ENCODE results near the gene KRTAP4-7. TPM values are rescaled to one million over a fixed set of nuclear protein-coding genes. Genes with fewer than 3 reads are reported as not detected.
"Not testable (repeated sequence)": the region's sequence is repeated elsewhere in the genome, so short reads cannot be mapped to it uniquely, and the experiment has no call there.

KRTAP4-7 gene
- polyA plus RNA-seq, 4 donors, result not detected

DNA sequence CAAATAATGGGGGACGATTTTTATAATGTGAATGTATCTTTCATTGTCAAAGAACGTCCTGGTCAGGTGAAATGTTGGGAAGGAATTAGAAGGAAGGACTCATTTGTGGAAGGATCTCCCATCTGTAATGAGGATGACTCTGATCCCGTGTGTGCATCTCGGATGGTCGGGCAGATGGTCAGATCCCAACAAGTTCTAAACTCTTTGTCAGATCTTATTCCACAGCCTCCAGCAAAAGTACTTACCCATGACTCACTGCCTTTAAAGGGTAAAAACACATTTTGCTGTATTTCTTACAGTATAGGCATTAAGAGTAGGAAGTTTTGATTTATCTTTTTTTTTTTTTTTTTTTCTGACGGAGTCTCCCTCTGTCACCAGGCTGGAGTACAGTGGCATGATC lies 14.5 kb downstream of the KRTAP4-7 start:
- peaks cover 0 to 6% (median 2%) of the 10 kb centered on the region in 3 donors for H3K27me3 ChIP-seq (ENCODE audit: control insufficient read depth in 3 of 3, insufficient read depth in 3 of 3, low read length in 3 of 3)
- no peak for FAIRE-seq
- H3K27ac ChIP-seq (ENCODE audit: low read depth in 1 of 3, low read length in 2 of 3), result no peak overlapping the region
- WGBS, 3 donors, result 72 to 84% (median 77%) methylated on average over 6 of the region's 6 CpGs
- DNase-seq, result no peak
- H3K36me3 ChIP-seq (ENCODE audit: control insufficient read depth in 3 of 3, insufficient read depth in 2 of 3, low read depth in 1 of 3, low read length in 3 of 3), result no peaks in the 10 kb centered on the region
- no peak overlapping the region for H3K4me3 ChIP-seq (ENCODE audit: low read depth in 1 of 3, low read length in 3 of 3)
- H3K4me1 ChIP-seq (ENCODE audit: control insufficient read depth in 3 of 3, insufficient read depth in 2 of 3, low read depth in 1 of 3, low read length in 2 of 3), result no peaks in the 10 kb centered on the region
- H3K9me3 ChIP-seq (ENCODE audit: control insufficient read depth in 2 of 2, insufficient read depth in 1 of 2, low read depth in 1 of 2, low read length in 1 of 2), result no peaks in the 10 kb centered on the region

DNA sequence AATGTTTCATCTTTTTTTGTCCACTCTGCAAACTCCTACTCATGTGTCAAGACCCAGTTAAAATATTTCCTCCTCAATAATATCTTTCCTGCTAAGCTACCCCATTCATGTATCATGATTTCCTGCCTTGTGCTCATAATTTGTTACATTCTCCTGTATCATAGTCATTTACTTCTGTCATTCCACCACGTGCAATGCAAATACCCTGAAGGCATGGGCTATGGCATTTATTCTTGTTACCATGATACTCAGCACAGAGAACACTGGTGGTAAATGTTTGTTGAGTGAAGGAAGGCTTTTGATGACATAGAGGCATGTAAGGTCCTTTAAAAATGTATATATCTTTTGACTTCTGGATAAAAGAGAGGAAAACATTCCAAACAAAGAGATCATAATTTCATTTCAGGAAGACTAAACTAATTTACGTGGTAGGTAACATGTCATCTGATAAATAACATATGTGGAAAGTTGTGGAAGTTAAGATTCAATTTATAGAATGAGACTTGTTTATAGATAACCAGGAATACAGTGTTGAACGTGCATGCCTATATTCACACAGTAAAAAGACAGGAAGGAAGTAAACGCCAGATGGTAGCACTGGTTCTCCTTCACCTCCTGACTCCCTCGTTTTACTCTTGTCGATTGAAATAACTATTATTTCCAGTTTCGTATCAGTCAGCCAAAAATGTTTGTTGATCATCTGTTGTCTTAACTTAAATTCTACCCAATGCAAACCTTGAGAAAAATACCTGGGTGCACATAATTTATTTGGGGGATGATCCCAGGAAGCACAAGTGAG lies 15.9 kb downstream of the KRTAP4-7 start:
- H3K9me3 ChIP-seq (ENCODE audit: control insufficient read depth in 2 of 2, insufficient read depth in 1 of 2, low read depth in 1 of 2, low read length in 1 of 2); H3K36me3 ChIP-seq (ENCODE audit: control insufficient read depth in 3 of 3, insufficient read depth in 2 of 3, low read depth in 1 of 3, low read length in 3 of 3); H3K27me3 ChIP-seq (ENCODE audit: control insufficient read depth in 3 of 3, insufficient read depth in 3 of 3, low read length in 3 of 3); H3K4me3 ChIP-seq (ENCODE audit: low read depth in 1 of 3, low read length in 3 of 3); FAIRE-seq; DNase-seq; H3K27ac ChIP-seq (ENCODE audit: low read depth in 1 of 3, low read length in 2 of 3); H3K4me1 ChIP-seq (ENCODE audit: control insufficient read depth in 3 of 3, insufficient read depth in 2 of 3, low read depth in 1 of 3, low read length in 2 of 3): not testable (repeated sequence)
- WGBS, 3 donors, result 53 to 79% (median 57%) methylated on average over 7 of the region's 7 CpGs

DNA sequence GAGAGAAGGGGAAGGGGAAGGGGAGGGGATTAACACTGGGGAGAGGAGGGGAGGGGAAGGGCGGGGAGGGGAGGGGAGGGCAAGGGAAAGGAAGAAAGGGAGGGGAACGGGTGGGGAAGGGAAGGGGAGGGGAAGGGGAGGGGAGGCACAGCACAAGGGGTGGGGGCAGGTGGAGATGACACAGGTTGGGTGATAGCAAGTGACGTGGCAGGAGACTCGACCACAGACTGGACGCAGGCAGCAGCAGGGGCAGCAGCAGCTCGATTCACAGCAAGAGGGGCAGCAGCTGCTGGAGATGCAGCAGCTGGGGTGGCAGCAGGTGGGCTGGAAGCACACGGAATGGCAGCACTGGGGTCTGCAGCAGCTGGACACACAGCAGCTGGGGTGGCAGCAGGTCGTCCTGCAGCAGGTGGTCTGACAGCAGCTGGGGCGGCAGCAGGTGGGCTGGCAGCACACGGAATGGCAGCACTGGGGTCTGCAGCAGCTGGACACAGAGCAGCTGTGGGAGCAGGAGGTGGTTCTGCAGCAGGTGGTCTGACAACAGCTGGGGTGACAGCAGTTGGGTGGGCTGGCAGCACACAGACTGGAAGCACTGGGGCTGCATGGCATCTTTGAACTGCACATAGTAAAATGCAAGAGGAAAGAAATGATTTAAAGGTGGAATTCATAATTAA lies 17.8 kb downstream of the KRTAP4-7 start, which contains the start of gene KRTAP4-16:
KRTAP4-16 (minus strand) TSS at position 624 of the 674 bp plus-strand sequence; CDS start at position 624, 0 bp downstream.
- WGBS, 3 donors, result 48 to 58% (median 51%) methylated on average over 8 to 10 of the region's 10 CpGs
- FAIRE-seq (no peak), DNase-seq (no peak)
- peaks cover 0 to 2% (median 0%) of the 10 kb centered on the region in 3 donors for H3K27me3 ChIP-seq (ENCODE audit: control insufficient read depth in 3 of 3, insufficient read depth in 3 of 3, low read length in 3 of 3)
- no peak within 1 kb of the TSS for H3K27ac ChIP-seq (ENCODE audit: low read depth in 1 of 3, low read length in 2 of 3)
- no peak within 1 kb of the TSS for H3K4me3 ChIP-seq (ENCODE audit: low read depth in 1 of 3, low read length in 3 of 3)
- H3K36me3 ChIP-seq (ENCODE audit: control insufficient read depth in 3 of 3, insufficient read depth in 2 of 3, low read depth in 1 of 3, low read length in 3 of 3), result no peaks in the 10 kb centered on the region
- H3K9me3 ChIP-seq (ENCODE audit: control insufficient read depth in 2 of 2, insufficient read depth in 1 of 2, low read depth in 1 of 2, low read length in 1 of 2), result no peaks in the 10 kb centered on the region
- no peaks in the 10 kb centered on the region for H3K4me1 ChIP-seq (ENCODE audit: control insufficient read depth in 3 of 3, insufficient read depth in 2 of 3, low read depth in 1 of 3, low read length in 2 of 3)

DNA sequence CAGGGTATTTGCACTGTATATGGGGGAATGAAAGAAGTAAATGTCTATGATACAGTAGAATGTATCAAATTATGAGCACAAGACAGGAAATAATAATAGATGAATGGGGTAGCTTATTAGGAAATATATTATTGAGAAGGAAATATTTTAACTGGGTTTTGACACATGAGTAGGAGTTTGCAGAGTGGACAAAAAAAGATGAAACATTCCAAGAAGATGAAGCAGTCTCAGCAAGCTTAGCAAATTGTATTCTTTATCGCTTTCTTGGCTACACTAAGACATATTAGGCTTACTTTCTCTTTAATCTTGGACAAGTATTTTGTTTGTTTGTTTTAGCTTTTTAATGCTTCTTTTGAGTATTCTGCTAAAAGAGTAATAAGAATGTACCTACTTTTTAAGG lies 19.9 kb downstream of the KRTAP4-7 start:
- DNase-seq, result no peak
- Histone ChIP-seq H3K9me3 (ENCODE audit: control insufficient read depth in 2 of 2, insufficient read depth in 1 of 2, low read depth in 1 of 2, low read length in 1 of 2) (no peaks in the 10 kb centered on the region), H3K27ac (ENCODE audit: low read depth in 1 of 3, low read length in 2 of 3) (no peak overlapping the region), H3K4me1 (ENCODE audit: control insufficient read depth in 3 of 3, insufficient read depth in 2 of 3, low read depth in 1 of 3, low read length in 2 of 3) (no peaks in the 10 kb centered on the region), H3K4me3 (ENCODE audit: low read depth in 1 of 3, low read length in 3 of 3) (no peak overlapping the region), H3K27me3 (ENCODE audit: control insufficient read depth in 3 of 3, insufficient read depth in 3 of 3, low read length in 3 of 3) (peaks cover 0 to 2% (median 1%) of the 10 kb centered on the region in 3 donors), H3K36me3 (ENCODE audit: control insufficient read depth in 3 of 3, insufficient read depth in 2 of 3, low read depth in 1 of 3, low read length in 3 of 3) (no peaks in the 10 kb centered on the region)
- no peak for FAIRE-seq
- 92 to 100% (median 100%) methylated on average over 1 of the region's 1 CpG for WGBS, 3 donors

DNA sequence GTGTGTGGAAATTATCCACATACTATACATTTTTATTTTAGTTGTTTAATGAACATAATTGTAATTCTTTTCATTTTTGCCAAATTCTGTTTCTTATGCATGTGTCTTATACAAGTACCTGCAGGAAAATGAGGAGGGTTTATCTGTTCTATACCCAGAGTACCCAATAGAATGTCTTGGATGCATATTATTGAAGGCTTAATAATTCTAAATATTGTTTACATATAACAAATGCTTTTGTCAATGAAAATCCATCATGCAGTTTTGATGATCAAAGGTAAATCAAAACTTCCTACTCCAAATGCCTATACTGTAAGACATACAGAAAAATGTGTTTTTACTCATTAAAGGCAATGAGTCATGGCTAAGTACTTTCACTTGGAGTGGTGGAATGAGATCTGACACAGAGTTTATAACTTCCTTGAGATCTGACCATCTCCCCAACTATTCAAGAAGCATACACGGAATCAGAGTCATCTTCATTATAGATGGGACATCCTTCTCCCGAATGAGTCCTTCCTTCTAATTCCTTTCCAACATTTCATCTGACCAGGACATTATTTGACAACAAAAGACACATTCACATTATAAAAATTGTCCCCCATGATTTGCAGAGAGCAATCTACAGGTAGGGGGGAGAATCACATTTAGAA lies 20.6 kb downstream of the KRTAP4-7 start:
- not testable (repeated sequence) for FAIRE-seq; H3K27ac ChIP-seq (ENCODE audit: low read depth in 1 of 3, low read length in 2 of 3); H3K36me3 ChIP-seq (ENCODE audit: control insufficient read depth in 3 of 3, insufficient read depth in 2 of 3, low read depth in 1 of 3, low read length in 3 of 3); H3K9me3 ChIP-seq (ENCODE audit: control insufficient read depth in 2 of 2, insufficient read depth in 1 of 2, low read depth in 1 of 2, low read length in 1 of 2); H3K4me1 ChIP-seq (ENCODE audit: control insufficient read depth in 3 of 3, insufficient read depth in 2 of 3, low read depth in 1 of 3, low read length in 2 of 3); DNase-seq; H3K27me3 ChIP-seq (ENCODE audit: control insufficient read depth in 3 of 3, insufficient read depth in 3 of 3, low read length in 3 of 3); H3K4me3 ChIP-seq (ENCODE audit: low read depth in 1 of 3, low read length in 3 of 3)
- 58 to 73% (median 68%) methylated on average over 2 of the region's 2 CpGs for WGBS, 3 donors

DNA sequence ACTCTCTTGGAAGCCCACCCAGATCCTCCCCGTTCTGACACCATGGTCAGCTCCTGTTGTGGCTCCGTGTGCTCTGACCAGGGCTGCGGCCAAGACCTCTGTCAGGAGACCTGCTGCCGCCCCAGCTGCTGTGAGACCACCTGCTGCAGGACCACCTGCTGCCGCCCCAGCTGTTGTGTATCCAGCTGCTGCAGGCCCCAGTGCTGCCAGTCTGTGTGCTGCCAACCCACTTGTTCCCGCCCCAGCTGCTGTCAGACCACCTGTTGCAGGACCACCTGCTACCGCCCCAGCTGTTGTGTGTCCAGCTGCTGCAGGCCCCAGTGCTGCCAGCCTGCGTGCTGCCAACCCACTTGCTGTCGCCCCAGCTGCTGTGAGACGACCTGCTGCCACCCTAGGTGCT lies 21.4 kb downstream of the KRTAP4-7 start, which contains the start of gene KRTAP4-9:
KRTAP4-9 (plus strand) TSS at position 43 of the 400 bp plus-strand sequence; CDS start at position 43, 0 bp downstream.
- H3K4me3 ChIP-seq (ENCODE audit: low read depth in 1 of 3, low read length in 3 of 3); H3K36me3 ChIP-seq (ENCODE audit: control insufficient read depth in 3 of 3, insufficient read depth in 2 of 3, low read depth in 1 of 3, low read length in 3 of 3); FAIRE-seq; H3K27me3 ChIP-seq (ENCODE audit: control insufficient read depth in 3 of 3, insufficient read depth in 3 of 3, low read length in 3 of 3); H3K9me3 ChIP-seq (ENCODE audit: control insufficient read depth in 2 of 2, insufficient read depth in 1 of 2, low read depth in 1 of 2, low read length in 1 of 2); DNase-seq; H3K4me1 ChIP-seq (ENCODE audit: control insufficient read depth in 3 of 3, insufficient read depth in 2 of 3, low read depth in 1 of 3, low read length in 2 of 3); H3K27ac ChIP-seq (ENCODE audit: low read depth in 1 of 3, low read length in 2 of 3): not testable (repeated sequence)
- WGBS, 3 donors, result 68 to 75% (median 73%) methylated on average over 4 to 10 of the region's 10 CpGs

DNA sequence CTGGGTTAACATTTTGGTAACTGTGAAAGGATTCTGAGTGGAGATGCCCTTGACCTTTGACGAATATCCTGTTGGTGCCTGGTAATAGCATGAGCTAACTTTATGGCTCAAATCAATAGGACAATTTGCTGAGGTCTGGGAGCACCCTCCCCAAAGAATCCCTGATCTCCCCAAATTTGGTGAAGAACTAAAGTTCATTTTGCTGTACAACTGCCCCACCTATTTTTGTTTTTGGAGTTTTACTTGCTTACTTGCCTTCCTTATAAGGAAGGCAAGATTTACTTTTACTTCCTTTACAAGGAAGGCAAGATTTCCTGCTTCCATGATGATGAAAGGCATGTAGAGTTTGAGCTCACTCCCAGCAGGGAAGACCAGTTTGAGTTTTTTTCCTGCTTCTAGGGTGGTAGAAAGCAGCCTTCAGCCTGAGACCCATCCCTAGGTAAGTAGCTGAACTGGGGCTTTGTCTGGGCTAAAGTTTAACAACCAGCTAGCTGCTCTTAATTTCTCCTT lies 24.0 kb downstream of the KRTAP4-7 start:
- H3K4me3 ChIP-seq (ENCODE audit: low read depth in 1 of 3, low read length in 3 of 3), result no peak overlapping the region
- H3K27me3 ChIP-seq (ENCODE audit: control insufficient read depth in 3 of 3, insufficient read depth in 3 of 3, low read length in 3 of 3), result peaks cover 0 to 1% (median 0%) of the 10 kb centered on the region in 3 donors
- DNase-seq (no peak), FAIRE-seq (no peak)
- 29 to 69% (median 59%) methylated on average over 1 of the region's 1 CpG for WGBS, 3 donors
- no peaks in the 10 kb centered on the region for H3K36me3 ChIP-seq (ENCODE audit: control insufficient read depth in 3 of 3, insufficient read depth in 2 of 3, low read depth in 1 of 3, low read length in 3 of 3)
- H3K9me3 ChIP-seq (ENCODE audit: control insufficient read depth in 2 of 2, insufficient read depth in 1 of 2, low read depth in 1 of 2, low read length in 1 of 2), result no peaks in the 10 kb centered on the region
- no peak overlapping the region for H3K27ac ChIP-seq (ENCODE audit: low read depth in 1 of 3, low read length in 2 of 3)
- no peaks in the 10 kb centered on the region for H3K4me1 ChIP-seq (ENCODE audit: control insufficient read depth in 3 of 3, insufficient read depth in 2 of 3, low read depth in 1 of 3, low read length in 2 of 3)

DNA sequence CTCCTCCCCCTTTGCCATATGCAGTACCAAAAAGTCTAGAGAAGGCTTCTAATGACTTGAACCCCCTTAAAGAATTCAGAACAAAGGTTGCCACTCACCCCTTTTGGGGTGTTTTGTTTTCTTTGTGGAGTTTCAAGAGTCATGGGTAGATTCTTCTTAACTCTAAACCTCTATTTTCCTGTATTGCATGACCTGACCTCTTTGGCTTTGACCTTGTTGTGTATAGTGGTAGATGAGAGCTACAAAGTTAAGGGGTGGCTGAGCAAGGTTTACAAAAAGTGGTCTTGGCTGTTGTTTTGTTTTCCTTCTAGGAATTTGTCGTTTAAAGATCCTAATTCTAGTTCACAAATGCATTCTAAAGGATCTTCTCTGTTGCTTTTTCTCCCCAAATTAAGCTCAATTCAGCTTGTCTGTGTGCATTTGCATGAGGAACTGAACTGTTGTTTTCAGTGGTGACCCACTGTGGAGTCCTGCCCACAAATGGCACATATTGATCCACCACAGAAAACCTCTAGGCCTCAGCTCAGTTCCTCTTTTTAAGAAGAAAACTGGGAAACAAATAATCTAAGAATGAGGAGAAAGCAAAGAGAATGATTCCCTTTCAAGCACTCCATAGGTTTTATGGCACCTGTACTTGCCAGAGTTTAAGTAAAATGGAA lies 24.9 kb downstream of the KRTAP4-7 start:
- not testable (repeated sequence) for FAIRE-seq; H3K4me3 ChIP-seq (ENCODE audit: low read depth in 1 of 3, low read length in 3 of 3); H3K4me1 ChIP-seq (ENCODE audit: control insufficient read depth in 3 of 3, insufficient read depth in 2 of 3, low read depth in 1 of 3, low read length in 2 of 3); H3K36me3 ChIP-seq (ENCODE audit: control insufficient read depth in 3 of 3, insufficient read depth in 2 of 3, low read depth in 1 of 3, low read length in 3 of 3); DNase-seq; H3K9me3 ChIP-seq (ENCODE audit: control insufficient read depth in 2 of 2, insufficient read depth in 1 of 2, low read depth in 1 of 2, low read length in 1 of 2); H3K27me3 ChIP-seq (ENCODE audit: control insufficient read depth in 3 of 3, insufficient read depth in 3 of 3, low read length in 3 of 3); H3K27ac ChIP-seq (ENCODE audit: low read depth in 1 of 3, low read length in 2 of 3)
- 0 to 29% (median 27%) methylated on average over 1 of the region's 1 CpG for WGBS, 3 donors

All from small intestine (tissue), 7 donors.